ENCODE results near the gene FGF9.

FGF9 gene

DNA sequence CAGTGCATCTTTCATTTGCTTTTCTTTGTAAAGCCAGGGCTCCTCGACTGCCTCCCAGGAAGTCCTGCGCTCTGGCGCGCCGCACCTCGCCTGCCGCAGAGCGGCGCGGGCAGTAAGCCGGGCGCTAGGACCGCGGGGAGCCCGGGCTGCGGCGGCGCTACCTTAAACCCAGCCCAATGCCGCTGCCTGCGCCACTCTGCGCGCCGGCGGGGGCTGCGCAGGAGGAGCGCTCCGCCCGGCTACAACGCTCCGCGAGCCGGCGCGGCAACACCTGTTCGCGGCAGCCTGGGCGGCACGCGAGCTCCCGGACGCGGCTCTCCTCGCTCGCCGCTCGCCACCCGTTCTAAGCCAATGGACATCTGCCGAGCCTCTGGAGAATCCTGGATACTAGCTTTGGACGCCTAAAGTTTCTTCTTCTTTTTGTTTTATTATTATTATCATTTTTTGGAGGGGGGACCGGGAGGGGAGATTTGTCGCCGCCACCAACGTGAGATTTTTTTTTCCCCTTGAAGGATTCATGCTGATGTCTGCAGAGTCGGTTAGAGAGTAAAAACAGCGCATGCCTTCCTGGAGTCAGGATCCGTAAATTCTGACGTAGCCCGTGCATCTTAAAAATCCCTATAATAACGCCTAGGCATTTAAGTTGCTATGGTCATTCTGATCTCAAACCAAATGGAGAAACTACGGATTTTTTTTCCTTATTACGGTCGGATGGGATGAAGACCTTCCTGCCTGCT is at the start of gene FGF9:
Gene FGF9, plus strand, starts transcription at position 191 of the 737 bp plus-strand sequence. CDS start 840 bp downstream, outside the sequence.
- H3K9ac ChIP-seq (ENCODE audit: low read depth, low read length), result no peak within 1 kb of the TSS
- H3K9me3 ChIP-seq (ENCODE audit: control insufficient read depth, insufficient read depth, low read length), result no peaks in the 10 kb centered on the region
- H3K4me1 ChIP-seq (ENCODE audit: control insufficient read depth, insufficient read depth, low read length), result no peaks in the 10 kb centered on the region
- peak within 1 kb of the TSS; percentile 72 for H3K4me3 ChIP-seq (ENCODE audit: low read depth, low read length)
- H3K27me3 ChIP-seq (ENCODE audit: control insufficient read depth, insufficient read depth, low read length), result peaks cover 77% of the 10 kb centered on the region
- H3K36me3 ChIP-seq (ENCODE audit: control insufficient read depth, insufficient read depth, low read length), result no peaks in the 10 kb centered on the region

- Histone ChIP-seq H3K9ac (ENCODE audit: low read depth, low read length) (no peak overlapping the region), H3K4me3 (ENCODE audit: low read depth, low read length) (no peak overlapping the region), H3K36me3 (ENCODE audit: control insufficient read depth, insufficient read depth, low read length) (no peaks in the 10 kb centered on the region), H3K4me1 (ENCODE audit: control insufficient read depth, insufficient read depth, low read length) (no peaks in the 10 kb centered on the region), H3K27me3 (ENCODE audit: control insufficient read depth, insufficient read depth, low read length) (no peaks in the 10 kb centered on the region), H3K9me3 (ENCODE audit: control insufficient read depth, insufficient read depth, low read length) (no peaks in the 10 kb centered on the region)
These were observed 45.5 kb upstream of the FGF9 start for GRCh38 chr13:21625366-21625765.

- H3K4me1 ChIP-seq (ENCODE audit: control insufficient read depth, insufficient read depth, low read length), result no peaks in the 10 kb centered on the region
- no peak overlapping the region for H3K9ac ChIP-seq (ENCODE audit: low read depth, low read length)
- H3K27me3 ChIP-seq (ENCODE audit: control insufficient read depth, insufficient read depth, low read length), result no peaks in the 10 kb centered on the region
- H3K4me3 ChIP-seq (ENCODE audit: low read depth, low read length), result no peak overlapping the region
- H3K9me3 ChIP-seq (ENCODE audit: control insufficient read depth, insufficient read depth, low read length), result no peaks in the 10 kb centered on the region
- no peaks in the 10 kb centered on the region for H3K36me3 ChIP-seq (ENCODE audit: control insufficient read depth, insufficient read depth, low read length)
These were observed 38.7 kb upstream of the FGF9 start for GRCh38 chr13:21632196-21632595.

GRCh38 chr13:21636656-21637055 is 34.2 kb upstream of the FGF9 start:
- Histone ChIP-seq H3K27me3 (ENCODE audit: control insufficient read depth, insufficient read depth, low read length) (no peaks in the 10 kb centered on the region), H3K4me1 (ENCODE audit: control insufficient read depth, insufficient read depth, low read length) (no peaks in the 10 kb centered on the region), H3K9ac (ENCODE audit: low read depth, low read length) (no peak overlapping the region), H3K4me3 (ENCODE audit: low read depth, low read length) (no peak overlapping the region), H3K9me3 (ENCODE audit: control insufficient read depth, insufficient read depth, low read length) (no peaks in the 10 kb centered on the region), H3K36me3 (ENCODE audit: control insufficient read depth, insufficient read depth, low read length) (no peaks in the 10 kb centered on the region)

- no peak overlapping the region for H3K4me3 ChIP-seq (ENCODE audit: low read depth, low read length)
- H3K9me3 ChIP-seq (ENCODE audit: control insufficient read depth, insufficient read depth, low read length), result no peaks in the 10 kb centered on the region
- H3K36me3 ChIP-seq (ENCODE audit: control insufficient read depth, insufficient read depth, low read length), result no peaks in the 10 kb centered on the region
- H3K27me3 ChIP-seq (ENCODE audit: control insufficient read depth, insufficient read depth, low read length), result no peaks in the 10 kb centered on the region
- H3K9ac ChIP-seq (ENCODE audit: low read depth, low read length), result no peak overlapping the region
- no peaks in the 10 kb centered on the region for H3K4me1 ChIP-seq (ENCODE audit: control insufficient read depth, insufficient read depth, low read length)
These were observed 33.6 kb upstream of the FGF9 start for GRCh38 chr13:21637296-21637695.

GRCh38 chr13:21638319-21639282 is 32.3 kb upstream of the FGF9 start:
- no peak overlapping the region for H3K9ac ChIP-seq (ENCODE audit: low read depth, low read length)

GRCh38 chr13:21639561-21639960 is 31.3 kb upstream of the FGF9 start:
- H3K36me3 ChIP-seq (ENCODE audit: control insufficient read depth, insufficient read depth, low read length), result no peaks in the 10 kb centered on the region
- H3K9ac ChIP-seq (ENCODE audit: low read depth, low read length), result no peak overlapping the region
- no peaks in the 10 kb centered on the region for H3K9me3 ChIP-seq (ENCODE audit: control insufficient read depth, insufficient read depth, low read length)
- H3K4me1 ChIP-seq (ENCODE audit: control insufficient read depth, insufficient read depth, low read length), result no peaks in the 10 kb centered on the region
- H3K27me3 ChIP-seq (ENCODE audit: control insufficient read depth, insufficient read depth, low read length), result no peaks in the 10 kb centered on the region
- no peak overlapping the region for H3K4me3 ChIP-seq (ENCODE audit: low read depth, low read length)

More at GRCh38 chr13:21638319-21639282, 32.3 kb upstream of the FGF9 start:
- Histone ChIP-seq H3K4me3 (ENCODE audit: low read depth, low read length) (no peak overlapping the region), H3K9me3 (ENCODE audit: control insufficient read depth, insufficient read depth, low read length) (no peaks in the 10 kb centered on the region), H3K27me3 (ENCODE audit: control insufficient read depth, insufficient read depth, low read length) (no peaks in the 10 kb centered on the region), H3K4me1 (ENCODE audit: control insufficient read depth, insufficient read depth, low read length) (no peaks in the 10 kb centered on the region), H3K36me3 (ENCODE audit: control insufficient read depth, insufficient read depth, low read length) (no peaks in the 10 kb centered on the region)

DNA sequence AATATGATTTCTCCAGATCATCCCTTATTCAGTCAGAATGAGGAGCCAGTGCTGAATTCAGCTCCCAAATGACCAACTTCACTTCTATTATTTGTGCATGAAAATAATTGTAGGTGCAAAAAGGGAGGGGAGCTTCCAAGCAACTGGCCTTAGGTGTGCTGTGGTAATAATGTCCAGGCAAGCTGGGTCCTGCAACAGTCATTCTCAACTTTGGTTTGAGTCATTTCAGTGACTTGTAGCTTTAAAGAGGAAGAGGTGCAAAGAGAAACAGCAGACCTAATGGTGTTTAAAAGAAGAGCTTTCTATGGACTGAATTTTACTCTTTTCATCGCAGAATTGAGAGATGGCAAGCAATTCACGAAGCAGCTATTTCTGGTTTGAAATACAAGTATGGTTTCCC is 29.2 kb upstream of the FGF9 start:
- no peak overlapping the region for H3K9ac ChIP-seq (ENCODE audit: low read depth, low read length)
- H3K4me3 ChIP-seq (ENCODE audit: low read depth, low read length), result no peak overlapping the region
- H3K4me1 ChIP-seq (ENCODE audit: control insufficient read depth, insufficient read depth, low read length), result no peaks in the 10 kb centered on the region
- no peaks in the 10 kb centered on the region for H3K27me3 ChIP-seq (ENCODE audit: control insufficient read depth, insufficient read depth, low read length)
- H3K9me3 ChIP-seq (ENCODE audit: control insufficient read depth, insufficient read depth, low read length), result no peaks in the 10 kb centered on the region
- no peaks in the 10 kb centered on the region for H3K36me3 ChIP-seq (ENCODE audit: control insufficient read depth, insufficient read depth, low read length)

GRCh38 chr13:21657538-21657937 is 13.3 kb upstream of the FGF9 start:
- Histone ChIP-seq H3K4me3 (ENCODE audit: low read depth, low read length) (no peak overlapping the region), H3K9me3 (ENCODE audit: control insufficient read depth, insufficient read depth, low read length) (no peaks in the 10 kb centered on the region), H3K9ac (ENCODE audit: low read depth, low read length) (no peak overlapping the region), H3K36me3 (ENCODE audit: control insufficient read depth, insufficient read depth, low read length) (no peaks in the 10 kb centered on the region), H3K4me1 (ENCODE audit: control insufficient read depth, insufficient read depth, low read length) (no peaks in the 10 kb centered on the region), H3K27me3 (ENCODE audit: control insufficient read depth, insufficient read depth, low read length) (peaks cover 3% of the 10 kb centered on the region)

- Histone ChIP-seq H3K9me3 (ENCODE audit: control insufficient read depth, insufficient read depth, low read length) (no peaks in the 10 kb centered on the region), H3K27me3 (ENCODE audit: control insufficient read depth, insufficient read depth, low read length) (peaks cover 5% of the 10 kb centered on the region), H3K4me1 (ENCODE audit: control insufficient read depth, insufficient read depth, low read length) (no peaks in the 10 kb centered on the region), H3K4me3 (ENCODE audit: low read depth, low read length) (no peak overlapping the region), H3K36me3 (ENCODE audit: control insufficient read depth, insufficient read depth, low read length) (no peaks in the 10 kb centered on the region), H3K9ac (ENCODE audit: low read depth, low read length) (no peak overlapping the region)
These were observed 11.8 kb upstream of the FGF9 start for GRCh38 chr13:21659087-21659486.

GRCh38 chr13:21661097-21661909 is 9.6 kb upstream of the FGF9 start:
- no peaks in the 10 kb centered on the region for H3K4me1 ChIP-seq (ENCODE audit: control insufficient read depth, insufficient read depth, low read length)
- no peaks in the 10 kb centered on the region for H3K36me3 ChIP-seq (ENCODE audit: control insufficient read depth, insufficient read depth, low read length)
- H3K9me3 ChIP-seq (ENCODE audit: control insufficient read depth, insufficient read depth, low read length), result no peaks in the 10 kb centered on the region
- H3K4me3 ChIP-seq (ENCODE audit: low read depth, low read length), result no peak overlapping the region
- H3K27me3 ChIP-seq (ENCODE audit: control insufficient read depth, insufficient read depth, low read length), result peaks cover 18% of the 10 kb centered on the region
- no peak overlapping the region for H3K9ac ChIP-seq (ENCODE audit: low read depth, low read length)
